Heart left ventricle (tissue), 16 donors: Measurements from ENCODE around the gene CPA1. TPM values are rescaled to one million over a fixed set of nuclear protein-coding genes. Genes with fewer than 3 reads are reported as not detected.

Source experiments
- ATAC-seq, 4 donors: fragments of 200-7000 bp; cut with Tn5 transposase; one replicate each; pipeline ENCODE4 v1.9.1; 2020 to 2022; ENCODE audit warnings: moderate library complexity in 4 of 4, mild to moderate bottlenecking in 3 of 4, moderate number of reproducible peaks in 1 of 4
- DNase-seq, 5 donors: peaks; one replicate each; pipeline ENCODE4 v3.0.0-alpha.2; 2020
- H3K27ac ChIP-seq, 12 donors: fragments of 200-600 bp; sonication (generic) in 4 of 12; one replicate each; pipeline versions ENCODE4 v1.5.0 to v1.8.0; 2016 to 2022; ENCODE audit warnings: mild to moderate bottlenecking in 2 of 12
- H3K27me3 ChIP-seq, 9 donors: fragments of 200-600 bp; sonication (generic) in 2 of 9; one replicate each; pipeline versions ENCODE4 v1.5.1 to v1.8.0; 2016 to 2022; ENCODE audit warnings: mild to moderate bottlenecking in 3 of 9
- H3K36me3 ChIP-seq, 9 donors: fragments of 200-600 bp; sonication (generic) in 2 of 9; one replicate each; pipeline versions ENCODE4 v1.5.0 to v1.8.0; 2018 to 2022; ENCODE audit warnings: mild to moderate bottlenecking in 2 of 9
- H3K4me1 ChIP-seq, 12 donors: fragments of 200-600 bp; sonication (generic) in 4 of 12; one replicate each; pipeline versions ENCODE4 v1.5.0 to v1.8.0; 2016 to 2022; ENCODE audit warnings: mild to moderate bottlenecking in 3 of 12
- H3K4me3 ChIP-seq, 12 donors: fragments of 200-600 bp; sonication (generic) in 4 of 12; one replicate each; pipeline versions ENCODE4 v1.5.0 to v1.8.0; 2017 to 2022; ENCODE audit warnings: mild to moderate bottlenecking in 9 of 12, moderate library complexity in 4 of 12
- H3K9me3 ChIP-seq, 12 donors: fragments of 200-600 bp; sonication (generic) in 4 of 12; one replicate each; pipeline versions ENCODE4 v1.5.0 to v1.8.0; 2016 to 2022; ENCODE audit warnings: mild to moderate bottlenecking in 1 of 12
- CTCF ChIP-seq, 12 donors: fragments of 200-600 bp; sonication (generic) in 4 of 12; IDR thresholded peaks; one replicate each; pipeline versions ENCODE4 v1.5.0 to v1.8.0; 2018 to 2022; ENCODE audit warnings: antibody characterized with exemption in 12 of 12, mild to moderate bottlenecking in 5 of 12
- POLR2A ChIP-seq, 2 donors: fragments of 450-650 bp; IDR thresholded peaks; one replicate each; pipeline ENCODE4 v1.6.1; 2017; ENCODE audit warnings: antibody characterized with exemption in 2 of 2, mild to moderate bottlenecking in 2 of 2, moderate library complexity in 2 of 2
- WGBS, 4 donors: extraction: QIAGEN DNeasy Blood & Tissue Kit in 2 of 4; methylation state at CpG; one replicate each; pipeline versions ENCODE4 v1.1.5 to v1.1.7; 2013 to 2018; 5-methylcytosine and 5-hydroxymethylcytosine counted together
- intact Hi-C, 10 donors: fragments of 100-400 bp; cut with DNase I; formaldehyde crosslinking; loops; one replicate each; pipeline versions ENCODE4 v1.11.1 to v1.14.2; 2022
- polyA plus RNA-seq, 2 donors: library from polyadenylated mRNA; stranded (reverse); fragments of 200-250 nt; gene quantifications; one replicate each; pipeline ENCODE4 v1.2.3, GENCODE V29; 2013
- total RNA-seq, 9 donors: library from RNA; depleted of rRNA in 2 of 9; stranded (reverse); fragments of >200 nt in 2 of 9; fragmentation: NEBNext Ultra II Directional in 3 of 9; extraction: Animal tissue kit (Norgen Biotek cat#: 25700) in 3 of 9; gene quantifications; one replicate each; pipeline versions ENCODE4 v1.1.0 to v1.2.4, GENCODE V29; 2016 to 2023
- donor health status: ischemic (EF 13 %, LVEDD 7.1; RV severe dilation, severe dysfunction).
- donor health status: healthy with polysubstance abuse.
- donor health status: DM: no; HTN: yes; CAD: no.
- donor health status: DM: no; HTN: no; CAD: no.
- donor health status: ischemic (EF 25% LVEDD 6.9; RV normal size, moderate dysfunction).
- donor health status: ischemic (EF 25% LVEDD 5.7; RV mildly dilated, moderate dysfunction).
- donor health status: healthy.
- donor health status: DM: yes; HTN: yes; CAD: no.
- donor health status: ischemic (EF 35%, LVEDD 5.7; RV mildly dilated, moderate dysfunction).
- donor health status: nonischemic (EF 11% LVEDD 7.7; RV severe dilation, severe dysfunction).
- donor health status: DM: yes; HTN: yes; CAD: no.
- donor health status: PGD.
- donor health status: ischemic (EF 29% LVEDD 5.4; RV normal size, mild dysfunction).
- donor health status: nonischemic (EF 23%, LVEDD 6.1; RV moderate dilation, normal function).

The CPA1 gene
- total and polyA plus RNA-seq, 11 donors, result 0.29 to 3.8 (median 3.0) TPM; not detected in 5

DNA sequence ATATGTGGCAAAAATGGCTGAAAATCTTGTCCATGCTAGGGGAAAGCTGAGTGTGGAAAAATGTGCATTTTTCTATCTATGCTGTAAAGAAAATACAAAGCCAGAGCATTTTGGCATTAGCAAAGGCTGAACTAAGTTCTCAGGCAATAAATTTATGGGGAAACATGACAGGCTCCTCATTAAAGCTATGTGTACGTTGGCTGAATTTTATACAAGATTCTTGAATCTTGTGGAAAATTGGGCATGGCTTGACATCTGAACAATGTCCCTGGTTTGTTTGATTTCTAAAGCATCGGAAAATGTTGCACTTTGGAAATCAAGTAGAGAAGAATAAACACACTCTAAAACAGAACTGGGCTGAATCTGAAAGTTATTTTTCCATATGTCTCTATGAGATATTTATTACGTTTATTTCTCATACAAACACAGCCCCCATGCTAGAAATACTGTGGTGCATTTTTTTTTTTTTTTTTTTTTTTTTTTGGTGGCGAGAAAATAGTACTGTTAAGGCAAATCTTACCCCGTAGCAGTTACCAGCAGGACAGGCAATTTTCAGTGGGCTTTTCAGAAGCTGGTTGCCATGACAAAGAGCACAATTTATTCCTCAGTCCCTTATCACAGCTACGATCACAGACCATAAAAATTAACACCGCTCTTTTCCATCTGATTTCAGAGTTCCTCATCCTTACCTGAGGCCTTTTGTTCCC, 16.9 kb downstream of the CPA1 start:
- ATAC-seq, result no peak
- Histone ChIP-seq H3K36me3 (peaks cover 0 to 17% (median 0%) of the 10 kb centered on the region in 9 donors), H3K27ac (no peak overlapping the region), H3K9me3 (no peaks in the 10 kb centered on the region), H3K4me3 (no peak overlapping the region), H3K4me1 (peaks cover 0 to 24% (median 8%) of the 10 kb centered on the region in 12 donors), H3K27me3 (no peaks in the 10 kb centered on the region)
- intact Hi-C loops, result no loop called here
- DNase-seq, result no peak
- TF ChIP-seq POLR2A (IDR thresholded peaks at IDR 0.05) (no peak), CTCF (IDR thresholded peaks at IDR 0.05) (no peak)
- WGBS, 4 donors, result 91 to 97% (median 96%) methylated on average over 7 of the region's 7 CpGs

GRCh38 chr7:130397758-130398073, 17.4 kb downstream of the CPA1 start:
- 93 to 97% (median 96%) methylated on average over 3 of the region's 3 CpGs for WGBS, 4 donors

DNA sequence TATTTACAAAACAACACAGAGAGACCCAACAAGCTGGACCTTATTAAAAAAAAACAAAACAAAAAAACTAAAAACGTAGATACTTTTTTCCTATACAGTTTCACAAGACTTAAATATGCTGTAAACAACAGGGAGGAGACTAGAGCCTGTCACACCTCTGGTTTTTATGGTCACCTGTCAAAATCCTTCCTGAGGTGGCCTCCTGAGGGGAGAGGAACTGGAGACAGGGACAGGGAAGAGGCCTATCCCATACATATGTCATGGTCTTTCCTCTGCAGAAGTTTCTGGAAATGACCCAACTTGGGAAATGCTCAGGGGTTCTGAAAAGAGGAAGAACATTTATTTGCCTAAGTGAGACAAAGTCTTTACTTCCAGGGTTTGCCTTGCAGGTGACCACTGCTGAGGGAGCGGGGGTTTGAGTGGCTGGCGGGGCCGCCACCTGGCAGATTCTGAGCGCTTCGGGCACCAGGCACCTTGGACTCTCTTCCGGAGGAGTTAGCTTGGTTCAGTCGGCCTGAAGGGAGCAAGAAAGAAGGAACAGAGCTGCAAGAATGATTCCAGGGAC, 18.3 kb downstream of the CPA1 start:
- H3K4me3 ChIP-seq, result no peak overlapping the region
- no peak for ATAC-seq
- DNase-seq, result no peak
- no peak overlapping the region for H3K27ac ChIP-seq
- no peak for TF ChIP-seq POLR2A (IDR thresholded peaks at IDR 0.05)
- no peak for TF ChIP-seq CTCF (IDR thresholded peaks at IDR 0.05)
- no peaks in the 10 kb centered on the region for H3K9me3 ChIP-seq
- H3K36me3 ChIP-seq, result peaks cover 0 to 29% (median 10%) of the 10 kb centered on the region in 9 donors
- H3K27me3 ChIP-seq, result no peaks in the 10 kb centered on the region
- intact Hi-C loops, result no loop called here
- H3K4me1 ChIP-seq, result peaks cover 0 to 18% (median 0%) of the 10 kb centered on the region in 12 donors
- WGBS, 4 donors, result 86 to 93% (median 89%) methylated on average over 2 to 8 of the region's 8 CpGs

More at GRCh38 chr7:130397758-130398073, 17.4 kb downstream of the CPA1 start:
- Histone ChIP-seq H3K9me3 (no peaks in the 10 kb centered on the region), H3K27ac (no peak overlapping the region), H3K27me3 (no peaks in the 10 kb centered on the region), H3K4me3 (no peak overlapping the region), H3K4me1 (peaks cover 0 to 22% (median 5%) of the 10 kb centered on the region in 12 donors), H3K36me3 (peaks cover 0 to 23% (median 4%) of the 10 kb centered on the region in 9 donors)
- intact Hi-C loops, result no loop called here
- ATAC-seq, result no peak
- DNase-seq, result no peak
- TF ChIP-seq CTCF (IDR thresholded peaks at IDR 0.05) (no peak), POLR2A (IDR thresholded peaks at IDR 0.05) (no peak)

- DNase-seq (no peak), ATAC-seq (no peak)
- Histone ChIP-seq H3K4me1 (peaks cover 0 to 15% (median 0%) of the 10 kb centered on the region in 12 donors), H3K27ac (peak overlapping the region in 1 of 12 donors; percentile 17), H3K4me3 (no peak overlapping the region), H3K27me3 (no peaks in the 10 kb centered on the region), H3K36me3 (peaks cover 0 to 34% (median 12%) of the 10 kb centered on the region in 9 donors), H3K9me3 (no peaks in the 10 kb centered on the region)
- intact Hi-C loops, result no loop called here
- WGBS, 4 donors, result 70 to 81% (median 73%) methylated on average over 4 of the region's 4 CpGs
- TF ChIP-seq CTCF (IDR thresholded peaks at IDR 0.05) (no peak), POLR2A (IDR thresholded peaks at IDR 0.05) (no peak)
Measured at GRCh38 chr7:130400120-130400572, 19.9 kb downstream of the CPA1 start.
